22Rv1 (cell line): ENCODE data around the gene GYPA.
"Not testable (repeated sequence)": the region's sequence is repeated elsewhere in the genome, so short reads cannot be mapped to it uniquely, and the experiment has no call there.

Source experiments
- CTCF ChIP-seq: fragments of 450-650 bp; IDR thresholded peaks from 2 replicates; pipeline ENCODE4 v1.5.1; 2017; ENCODE audit warnings: mild to moderate bottlenecking
- ZFX ChIP-seq: fragments of 450-650 bp; IDR thresholded peaks from 2 replicates; pipeline ENCODE4 v1.6.1; 2017; ENCODE audit warnings: antibody characterized with exemption, borderline replicate concordance

GRCh38 chr4:144136189-144136588, 4.3 kb downstream of the GYPA start:
- TF ChIP-seq CTCF, ZFX: not testable (repeated sequence)
